Measurements from ENCODE around the gene GPR18.

DNA sequence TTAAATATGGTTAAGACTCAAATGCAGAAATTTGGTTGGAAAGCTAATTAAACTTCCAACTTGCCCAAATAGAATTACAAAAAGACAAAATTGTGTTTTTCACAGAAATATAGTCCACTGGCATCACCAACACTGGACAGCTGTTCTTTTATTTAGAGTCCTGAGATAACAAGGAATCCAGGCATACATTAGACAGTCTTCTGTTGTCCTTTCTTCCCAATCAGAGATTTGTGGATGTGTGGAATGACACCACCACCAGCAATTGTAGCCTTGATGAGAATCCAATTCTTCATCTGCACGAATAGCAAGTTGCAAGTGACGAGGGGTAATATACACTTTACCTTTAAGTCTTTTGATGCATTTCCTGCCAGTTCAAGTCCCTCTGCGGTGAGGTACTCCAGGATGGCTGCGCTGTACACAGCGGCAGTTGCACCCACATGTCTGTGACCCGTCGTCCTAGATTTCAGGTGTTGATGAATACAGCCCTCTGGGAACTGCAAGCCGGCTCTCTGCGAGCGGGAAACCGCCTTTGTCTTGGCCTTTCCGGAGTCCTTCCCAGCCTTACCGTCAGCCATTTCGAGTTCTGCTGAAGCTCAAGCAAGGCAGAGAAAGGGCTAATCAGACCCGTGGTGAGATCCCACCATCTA is 42.9 kb downstream of the GPR18 start:
- TF ChIP-seq, protein P1, sequence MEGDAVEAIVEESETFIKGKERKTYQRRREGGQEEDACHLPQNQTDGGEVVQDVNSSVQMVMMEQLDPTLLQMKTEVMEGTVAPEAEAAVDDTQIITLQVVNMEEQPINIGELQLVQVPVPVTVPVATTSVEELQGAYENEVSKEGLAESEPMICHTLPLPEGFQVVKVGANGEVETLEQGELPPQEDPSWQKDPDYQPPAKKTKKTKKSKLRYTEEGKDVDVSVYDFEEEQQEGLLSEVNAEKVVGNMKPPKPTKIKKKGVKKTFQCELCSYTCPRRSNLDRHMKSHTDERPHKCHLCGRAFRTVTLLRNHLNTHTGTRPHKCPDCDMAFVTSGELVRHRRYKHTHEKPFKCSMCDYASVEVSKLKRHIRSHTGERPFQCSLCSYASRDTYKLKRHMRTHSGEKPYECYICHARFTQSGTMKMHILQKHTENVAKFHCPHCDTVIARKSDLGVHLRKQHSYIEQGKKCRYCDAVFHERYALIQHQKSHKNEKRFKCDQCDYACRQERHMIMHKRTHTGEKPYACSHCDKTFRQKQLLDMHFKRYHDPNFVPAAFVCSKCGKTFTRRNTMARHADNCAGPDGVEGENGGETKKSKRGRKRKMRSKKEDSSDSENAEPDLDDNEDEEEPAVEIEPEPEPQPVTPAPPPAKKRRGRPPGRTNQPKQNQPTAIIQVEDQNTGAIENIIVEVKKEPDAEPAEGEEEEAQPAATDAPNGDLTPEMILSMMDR (IDR thresholded peaks at IDR 0.05 in 2 of 3, conservative IDR thresholded peaks at IDR 0.05 in 1 of 3; ENCODE audit: borderline replicate concordance in 1 of 3, insufficient read depth in 1 of 3, low read depth in 2 of 3, low read length in 2 of 3), result no peak
- TF ChIP-seq, protein P2, sequence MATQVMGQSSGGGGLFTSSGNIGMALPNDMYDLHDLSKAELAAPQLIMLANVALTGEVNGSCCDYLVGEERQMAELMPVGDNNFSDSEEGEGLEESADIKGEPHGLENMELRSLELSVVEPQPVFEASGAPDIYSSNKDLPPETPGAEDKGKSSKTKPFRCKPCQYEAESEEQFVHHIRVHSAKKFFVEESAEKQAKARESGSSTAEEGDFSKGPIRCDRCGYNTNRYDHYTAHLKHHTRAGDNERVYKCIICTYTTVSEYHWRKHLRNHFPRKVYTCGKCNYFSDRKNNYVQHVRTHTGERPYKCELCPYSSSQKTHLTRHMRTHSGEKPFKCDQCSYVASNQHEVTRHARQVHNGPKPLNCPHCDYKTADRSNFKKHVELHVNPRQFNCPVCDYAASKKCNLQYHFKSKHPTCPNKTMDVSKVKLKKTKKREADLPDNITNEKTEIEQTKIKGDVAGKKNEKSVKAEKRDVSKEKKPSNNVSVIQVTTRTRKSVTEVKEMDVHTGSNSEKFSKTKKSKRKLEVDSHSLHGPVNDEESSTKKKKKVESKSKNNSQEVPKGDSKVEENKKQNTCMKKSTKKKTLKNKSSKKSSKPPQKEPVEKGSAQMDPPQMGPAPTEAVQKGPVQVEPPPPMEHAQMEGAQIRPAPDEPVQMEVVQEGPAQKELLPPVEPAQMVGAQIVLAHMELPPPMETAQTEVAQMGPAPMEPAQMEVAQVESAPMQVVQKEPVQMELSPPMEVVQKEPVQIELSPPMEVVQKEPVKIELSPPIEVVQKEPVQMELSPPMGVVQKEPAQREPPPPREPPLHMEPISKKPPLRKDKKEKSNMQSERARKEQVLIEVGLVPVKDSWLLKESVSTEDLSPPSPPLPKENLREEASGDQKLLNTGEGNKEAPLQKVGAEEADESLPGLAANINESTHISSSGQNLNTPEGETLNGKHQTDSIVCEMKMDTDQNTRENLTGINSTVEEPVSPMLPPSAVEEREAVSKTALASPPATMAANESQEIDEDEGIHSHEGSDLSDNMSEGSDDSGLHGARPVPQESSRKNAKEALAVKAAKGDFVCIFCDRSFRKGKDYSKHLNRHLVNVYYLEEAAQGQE (IDR thresholded peaks at IDR 0.05; ENCODE audit: low read depth), result no peak
- TF ChIP-seq POLR2AphosphoS5 (IDR thresholded peaks at IDR 0.05; ENCODE audit: low read depth, low read length), result no peak
- TF ChIP-seq EZH2phosphoT487 (IDR thresholded peaks at IDR 0.05; ENCODE audit: borderline replicate concordance), result no peak
- TF ChIP-seq SRF (IDR thresholded peaks at IDR 0.05; ENCODE audit: low read depth), result no peak
